GM12865 (cell line): ENCODE measurements around the gene BRD2.

Experiments
- DNase-seq: peaks from one replicate; pipeline ENCODE4 v3.0.0; 2010; ENCODE audit warnings: low read depth
- H3K4me3 ChIP-seq: 2 replicates; pipeline ENCODE4 v1.5.1; 2011; ENCODE audit warnings: mild to moderate bottlenecking, low read depth, low read length, control low read depth
- TF ChIP-seq, protein P1 (sequence below): IDR thresholded peaks from 2 replicates; pipeline ENCODE4 v1.5.1; 2011; ENCODE audit warnings: low read length, control low read depth, low read depth, inconsistent platforms; ENCODE audit not compliant: insufficient read depth; ENCODE audit errors: missing control alignments

The BRD2 gene

DNA sequence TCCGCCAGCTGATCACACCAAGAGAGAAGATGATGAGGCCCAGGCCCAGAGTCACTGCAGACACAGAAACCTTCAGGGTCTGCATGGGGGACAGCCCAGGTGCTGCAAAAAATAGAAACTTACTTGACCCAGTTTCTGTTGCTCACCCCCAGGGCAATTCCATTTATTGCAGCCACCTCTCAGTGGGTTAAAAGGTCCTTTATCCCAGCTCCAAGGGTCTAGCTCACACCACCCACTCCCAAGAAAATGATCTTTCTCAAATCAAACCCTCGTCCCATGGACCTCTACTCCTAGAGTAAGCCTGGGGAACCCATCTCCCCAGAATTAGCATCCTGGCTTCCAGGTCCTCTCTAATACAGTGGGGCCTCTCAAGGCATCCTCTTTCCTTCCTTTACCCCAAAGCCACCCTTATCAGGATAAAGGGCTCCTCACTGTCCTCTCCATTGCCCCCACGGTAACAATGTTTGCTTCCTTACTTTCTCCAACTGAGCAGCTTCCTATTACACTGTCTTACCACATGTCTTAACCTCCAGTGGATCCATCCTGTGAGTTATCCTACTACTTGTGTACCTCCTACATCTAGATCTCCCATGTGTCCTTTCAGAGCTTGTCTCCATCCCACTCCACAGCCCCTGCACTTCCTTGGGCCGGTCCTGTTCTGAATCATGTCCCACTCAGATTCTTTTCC lies 32.7 kb upstream of the BRD2 start:
- no peak overlapping the region for H3K4me3 ChIP-seq
- TF ChIP-seq, protein P1, sequence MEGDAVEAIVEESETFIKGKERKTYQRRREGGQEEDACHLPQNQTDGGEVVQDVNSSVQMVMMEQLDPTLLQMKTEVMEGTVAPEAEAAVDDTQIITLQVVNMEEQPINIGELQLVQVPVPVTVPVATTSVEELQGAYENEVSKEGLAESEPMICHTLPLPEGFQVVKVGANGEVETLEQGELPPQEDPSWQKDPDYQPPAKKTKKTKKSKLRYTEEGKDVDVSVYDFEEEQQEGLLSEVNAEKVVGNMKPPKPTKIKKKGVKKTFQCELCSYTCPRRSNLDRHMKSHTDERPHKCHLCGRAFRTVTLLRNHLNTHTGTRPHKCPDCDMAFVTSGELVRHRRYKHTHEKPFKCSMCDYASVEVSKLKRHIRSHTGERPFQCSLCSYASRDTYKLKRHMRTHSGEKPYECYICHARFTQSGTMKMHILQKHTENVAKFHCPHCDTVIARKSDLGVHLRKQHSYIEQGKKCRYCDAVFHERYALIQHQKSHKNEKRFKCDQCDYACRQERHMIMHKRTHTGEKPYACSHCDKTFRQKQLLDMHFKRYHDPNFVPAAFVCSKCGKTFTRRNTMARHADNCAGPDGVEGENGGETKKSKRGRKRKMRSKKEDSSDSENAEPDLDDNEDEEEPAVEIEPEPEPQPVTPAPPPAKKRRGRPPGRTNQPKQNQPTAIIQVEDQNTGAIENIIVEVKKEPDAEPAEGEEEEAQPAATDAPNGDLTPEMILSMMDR, result no peak
- no peak for DNase-seq

DNA sequence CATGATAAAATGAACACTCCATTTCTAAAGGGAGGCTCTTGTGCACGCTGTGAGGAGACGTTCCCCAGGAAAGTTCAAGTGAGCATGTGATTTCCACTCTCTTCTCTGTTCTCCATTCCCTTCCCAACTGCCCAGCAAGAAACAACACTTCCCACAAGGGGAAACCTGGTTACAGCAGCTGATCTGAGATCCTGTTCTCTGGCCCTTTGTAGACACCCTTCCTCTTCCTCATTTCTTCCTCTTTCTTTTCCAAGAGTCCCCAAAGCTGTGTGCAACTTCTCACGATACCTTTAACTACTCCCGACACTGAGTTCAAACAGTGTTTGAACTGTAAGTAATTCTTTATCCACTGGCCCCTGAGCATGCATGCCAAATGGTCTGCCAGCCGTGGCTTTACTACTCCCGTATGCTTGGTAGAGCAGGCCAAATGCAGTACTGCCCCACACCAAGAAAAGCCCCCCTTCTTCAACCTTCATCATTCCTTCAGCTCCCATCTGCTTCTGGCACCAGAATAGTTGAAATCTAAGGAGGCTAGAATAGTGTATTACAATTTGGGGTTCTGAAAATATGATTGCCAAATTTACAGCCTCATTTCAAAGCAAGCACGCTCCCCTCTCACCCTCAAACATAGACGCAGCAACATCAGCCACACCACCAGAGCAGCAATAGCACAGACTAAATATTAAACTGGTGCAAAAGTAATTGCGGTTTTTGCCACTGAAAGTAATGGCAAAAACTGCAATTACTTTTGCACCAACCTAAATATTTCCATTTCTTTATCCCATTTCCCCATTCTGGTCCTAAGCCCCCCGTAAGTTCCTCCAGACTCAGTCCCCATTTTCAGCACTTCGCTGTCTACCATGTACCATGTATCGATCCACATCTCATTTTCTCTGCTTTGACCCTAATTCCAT lies 31.9 kb upstream of the BRD2 start:
- no peak for DNase-seq
- TF ChIP-seq, protein P1, result no peak
- no peak overlapping the region for H3K4me3 ChIP-seq

DNA sequence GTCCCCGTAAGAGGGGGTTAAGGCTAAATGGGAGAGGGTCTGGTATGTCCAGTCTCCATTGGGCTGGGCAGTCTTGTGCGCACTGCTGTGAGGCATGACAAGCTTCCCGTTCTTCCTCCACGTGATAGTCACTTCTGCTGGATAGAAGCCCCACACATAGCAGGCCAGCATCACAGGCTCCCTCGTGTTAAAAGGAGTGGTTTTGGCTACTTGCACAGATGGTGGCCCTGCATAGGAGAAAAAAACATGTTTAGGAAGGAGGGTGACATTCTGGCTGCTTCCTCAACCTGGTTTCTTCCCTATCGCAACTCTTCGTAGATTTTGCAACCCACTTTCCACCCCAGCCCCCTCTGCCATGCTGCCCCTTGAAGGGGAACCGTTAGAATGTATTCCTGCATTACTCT lies 31.2 kb upstream of the BRD2 start:
- DNase-seq, result no peak
- no peak overlapping the region for H3K4me3 ChIP-seq
- TF ChIP-seq, protein P1, result no peak

GRCh38 chr6:32938494-32938893 lies 29.9 kb upstream of the BRD2 start:
- peak overlapping the region; percentile 96; the same call in 1 of the 2 replicates for H3K4me3 ChIP-seq
- TF ChIP-seq, protein P1, result no peak
- DNase-seq, result no peak

- peak within 1 kb of the TSS; percentile 96 for H3K4me3 ChIP-seq
- TF ChIP-seq, protein P1, result no peak
- DNase-seq, result peak; percentile 93
These were observed 27.7 kb upstream of the BRD2 start, which contains the start of gene HLA-DMB for GRCh38 chr6:32940656-32941213. Gene HLA-DMB (minus strand): TSS chr6:32941028. CDS start chr6:32940807, 221 bp downstream.

DNA sequence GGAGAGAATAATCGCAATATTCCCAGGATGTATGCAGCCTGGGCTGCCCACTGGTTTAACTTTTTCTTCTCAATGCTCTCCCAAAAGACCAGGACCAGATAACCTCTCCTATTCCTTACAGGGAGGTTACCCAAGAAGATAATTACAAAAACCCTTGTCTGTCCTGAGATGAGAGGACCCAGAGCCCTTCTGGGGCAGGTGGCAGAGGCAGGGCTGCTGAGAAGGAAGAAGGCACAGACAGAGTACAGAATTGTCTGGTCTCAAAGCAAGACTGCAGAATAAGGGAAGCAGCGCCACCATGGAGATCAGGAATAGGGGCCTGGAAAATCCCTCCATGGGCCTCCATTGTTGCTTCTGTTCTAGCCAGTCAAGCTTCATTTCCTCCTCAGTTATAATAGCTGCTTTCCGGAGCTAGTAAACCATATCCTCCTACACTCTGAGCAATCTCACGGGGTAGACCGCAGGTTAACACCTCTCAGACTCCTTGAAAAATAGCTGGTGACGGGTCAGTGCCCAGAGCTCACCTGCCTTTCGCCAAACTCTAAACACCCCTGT lies 27.1 kb upstream of the BRD2 start:
- H3K4me3 ChIP-seq, result peak overlapping the region; percentile 96
- TF ChIP-seq, protein P1, result no peak
- DNase-seq, result peak; percentile 93

- DNase-seq, result peak; percentile 50
- H3K4me3 ChIP-seq, result peak overlapping the region; percentile 74
These were observed 25.8 kb upstream of the BRD2 start for GRCh38 chr6:32942555-32943123.
